Panc1 (cell line): ENCODE data around the gene ASCC2. TPM values are rescaled to one million over a fixed set of nuclear protein-coding genes. Genes with fewer than 3 reads are reported as not detected.

Experiments
- ATAC-seq: fragments of 200-7000 bp; cut with Tn5 transposase; 2 replicates; pipeline ENCODE4 v1.9.1; 2020; ENCODE audit warnings: mild to moderate bottlenecking, moderate library complexity
- BruUV-seq: library from RNA; stranded (reverse); fragments of 400-500 nt; replicated peaks from 2 replicates; lab custom pipeline; 2021; lab: Mats Ljungman, UMichigan
- CTCF ChIA-PET: fragments of 300-600 bp; sonication (Branson Sonifier 250); formaldehyde crosslinking; loops from one replicate; lab custom pipeline; 2022; ENCODE audit warnings: antibody characterized with exemption; lab: Charles Lee
- POLR2A ChIA-PET: fragments of 300-600 bp; sonication (Branson Sonifier 250); formaldehyde crosslinking; loops from one replicate; lab custom pipeline; 2022; ENCODE audit warnings: antibody characterized with exemption; lab: Charles Lee
- DNase-seq: peaks from one replicate; pipeline ENCODE4 v3.0.0-alpha.2; 2010; ENCODE audit warnings: low read depth, low spot score
- H3K27ac ChIP-seq: 2 replicates; pipeline ENCODE4 v1.5.1; 2011; ENCODE audit warnings: mild to moderate bottlenecking, low read length, inconsistent platforms
- H3K27me3 ChIP-seq: fragments of 200-500 bp; sonication (Bioruptor generic); 2 replicates; pipeline ENCODE4 v1.6.0; 2014; ENCODE audit warnings: low read length, inconsistent platforms; ENCODE audit not compliant: control insufficient read depth, insufficient read depth
- H3K36me3 ChIP-seq: fragments of 200-500 bp; sonication (Bioruptor generic); 2 replicates; pipeline ENCODE4 v1.5.1; 2014; ENCODE audit warnings: inconsistent platforms, mild to moderate bottlenecking, low read length, moderate library complexity; ENCODE audit not compliant: control insufficient read depth, insufficient read depth
- H3K4me1 ChIP-seq: 2 replicates; pipeline ENCODE4 v1.5.1; 2011; ENCODE audit warnings: inconsistent platforms, mild to moderate bottlenecking, low read length, moderate library complexity; ENCODE audit not compliant: control insufficient read depth, insufficient read depth
- H3K4me3 ChIP-seq, 2 experiments: 2 replicates each; pipeline ENCODE4 v1.5.1; 2011 to 2012; ENCODE audit warnings: low read depth in 2 of 2, low read length in 2 of 2, mild to moderate bottlenecking in 2 of 2, inconsistent platforms in 1 of 2, moderate library complexity in 1 of 2
- H3K9me3 ChIP-seq: fragments of 200-500 bp; sonication (Bioruptor generic); 2 replicates; pipeline ENCODE4 v1.5.1; 2014; ENCODE audit warnings: low read depth, mild to moderate bottlenecking, inconsistent platforms, low read length, moderate library complexity; ENCODE audit not compliant: control insufficient read depth, insufficient read depth
- POLR2AphosphoS5 ChIP-seq: IDR thresholded peaks from 2 replicates; pipeline ENCODE4 v1.6.1; 2012; ENCODE audit warnings: mild to moderate bottlenecking, low read depth, low read length, moderate library complexity
- SIN3A ChIP-seq: IDR thresholded peaks from 2 replicates; pipeline ENCODE4 v1.6.1; 2012; ENCODE audit warnings: low read depth, mild to moderate bottlenecking, low read length, moderate library complexity, borderline replicate concordance; ENCODE audit not compliant: insufficient read depth
- TCF7L2 ChIP-seq: IDR thresholded peaks from 2 replicates; pipeline ENCODE4 v1.6.1; 2011; ENCODE audit warnings: mild to moderate bottlenecking, low read depth, low read length, inconsistent platforms
- in situ Hi-C: cut with HindIII; loops from 2 replicates; pipeline ENCODE4 v1.10.0; 2016; ENCODE audit warnings: low sequenced_read_pairs, low pct_unique_long_range_greater_than_20kb
- intact Hi-C: fragments of 100-400 bp; cut with micrococcal nuclease; formaldehyde crosslinking; loops from one replicate; pipeline ENCODE4 v1.10.0; 2022; ENCODE audit not compliant: unreplicated experiment
- total RNA-seq: library from RNA; stranded (reverse); gene quantifications from one replicate; pipeline ENCODE4 v1.2.1, GENCODE V29; 2021; ENCODE audit not compliant: unreplicated experiment
- TF ChIP-seq, protein P1 (sequence below): fragments of 450-650 bp; IDR thresholded peaks from 2 replicates; pipeline ENCODE4 v1.5.1; 2017; ENCODE audit warnings: mild to moderate bottlenecking
- TF ChIP-seq, protein P2 (sequence below), 2 experiments: IDR thresholded peaks; 2 replicates each; pipeline ENCODE4 v1.6.1; 2011 to 2012; ENCODE audit warnings: low read depth in 2 of 2, control low read depth in 1 of 2, low read length in 1 of 2, mild to moderate bottlenecking in 1 of 2, moderate library complexity in 1 of 2; ENCODE audit not compliant: insufficient read depth in 1 of 2

ASCC2 gene
- total RNA-seq, 1 experiment from 2014 or later = 52.0 TPM

DNA sequence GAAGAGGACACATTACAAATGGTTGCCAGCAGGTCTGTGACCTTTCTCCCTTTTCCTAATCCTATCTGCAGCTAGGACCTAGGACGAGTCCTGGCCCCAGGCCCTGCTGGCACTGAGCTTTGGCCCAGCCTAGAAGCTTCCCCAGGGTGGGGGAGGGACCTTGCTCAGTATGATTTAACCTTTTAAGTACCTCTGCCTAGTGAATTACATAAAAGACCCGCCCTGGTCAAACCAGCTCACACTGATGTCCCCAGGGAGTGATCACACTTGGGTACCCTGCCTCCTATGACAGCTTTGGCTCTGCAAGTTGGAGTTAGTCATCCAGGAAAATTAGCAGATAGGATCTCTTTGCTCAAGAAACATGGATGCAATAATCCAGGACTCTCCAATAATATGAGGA lies 21.9 kb downstream of the ASCC2 start:
- H3K36me3 ChIP-seq = peaks cover 6% of the 10 kb centered on the region
- intact Hi-C loops (no loop called here), in situ Hi-C loops (no loop called here)
- no TSS peak for BruUV-seq
- ATAC-seq = no peak
- no peaks in the 10 kb centered on the region for H3K4me1 ChIP-seq
- ChIA-PET CTCF (no interaction called here), POLR2A (no interaction called here)
- H3K9me3 ChIP-seq = no peaks in the 10 kb centered on the region
- no peak for DNase-seq
- TF ChIP-seq POLR2AphosphoS5 (no peak), SIN3A (no peak), TCF7L2 (no peak)
- TF ChIP-seq, protein P1, sequence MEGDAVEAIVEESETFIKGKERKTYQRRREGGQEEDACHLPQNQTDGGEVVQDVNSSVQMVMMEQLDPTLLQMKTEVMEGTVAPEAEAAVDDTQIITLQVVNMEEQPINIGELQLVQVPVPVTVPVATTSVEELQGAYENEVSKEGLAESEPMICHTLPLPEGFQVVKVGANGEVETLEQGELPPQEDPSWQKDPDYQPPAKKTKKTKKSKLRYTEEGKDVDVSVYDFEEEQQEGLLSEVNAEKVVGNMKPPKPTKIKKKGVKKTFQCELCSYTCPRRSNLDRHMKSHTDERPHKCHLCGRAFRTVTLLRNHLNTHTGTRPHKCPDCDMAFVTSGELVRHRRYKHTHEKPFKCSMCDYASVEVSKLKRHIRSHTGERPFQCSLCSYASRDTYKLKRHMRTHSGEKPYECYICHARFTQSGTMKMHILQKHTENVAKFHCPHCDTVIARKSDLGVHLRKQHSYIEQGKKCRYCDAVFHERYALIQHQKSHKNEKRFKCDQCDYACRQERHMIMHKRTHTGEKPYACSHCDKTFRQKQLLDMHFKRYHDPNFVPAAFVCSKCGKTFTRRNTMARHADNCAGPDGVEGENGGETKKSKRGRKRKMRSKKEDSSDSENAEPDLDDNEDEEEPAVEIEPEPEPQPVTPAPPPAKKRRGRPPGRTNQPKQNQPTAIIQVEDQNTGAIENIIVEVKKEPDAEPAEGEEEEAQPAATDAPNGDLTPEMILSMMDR = no peak
- TF ChIP-seq, protein P2, sequence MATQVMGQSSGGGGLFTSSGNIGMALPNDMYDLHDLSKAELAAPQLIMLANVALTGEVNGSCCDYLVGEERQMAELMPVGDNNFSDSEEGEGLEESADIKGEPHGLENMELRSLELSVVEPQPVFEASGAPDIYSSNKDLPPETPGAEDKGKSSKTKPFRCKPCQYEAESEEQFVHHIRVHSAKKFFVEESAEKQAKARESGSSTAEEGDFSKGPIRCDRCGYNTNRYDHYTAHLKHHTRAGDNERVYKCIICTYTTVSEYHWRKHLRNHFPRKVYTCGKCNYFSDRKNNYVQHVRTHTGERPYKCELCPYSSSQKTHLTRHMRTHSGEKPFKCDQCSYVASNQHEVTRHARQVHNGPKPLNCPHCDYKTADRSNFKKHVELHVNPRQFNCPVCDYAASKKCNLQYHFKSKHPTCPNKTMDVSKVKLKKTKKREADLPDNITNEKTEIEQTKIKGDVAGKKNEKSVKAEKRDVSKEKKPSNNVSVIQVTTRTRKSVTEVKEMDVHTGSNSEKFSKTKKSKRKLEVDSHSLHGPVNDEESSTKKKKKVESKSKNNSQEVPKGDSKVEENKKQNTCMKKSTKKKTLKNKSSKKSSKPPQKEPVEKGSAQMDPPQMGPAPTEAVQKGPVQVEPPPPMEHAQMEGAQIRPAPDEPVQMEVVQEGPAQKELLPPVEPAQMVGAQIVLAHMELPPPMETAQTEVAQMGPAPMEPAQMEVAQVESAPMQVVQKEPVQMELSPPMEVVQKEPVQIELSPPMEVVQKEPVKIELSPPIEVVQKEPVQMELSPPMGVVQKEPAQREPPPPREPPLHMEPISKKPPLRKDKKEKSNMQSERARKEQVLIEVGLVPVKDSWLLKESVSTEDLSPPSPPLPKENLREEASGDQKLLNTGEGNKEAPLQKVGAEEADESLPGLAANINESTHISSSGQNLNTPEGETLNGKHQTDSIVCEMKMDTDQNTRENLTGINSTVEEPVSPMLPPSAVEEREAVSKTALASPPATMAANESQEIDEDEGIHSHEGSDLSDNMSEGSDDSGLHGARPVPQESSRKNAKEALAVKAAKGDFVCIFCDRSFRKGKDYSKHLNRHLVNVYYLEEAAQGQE (IDR thresholded peaks at IDR 0.05; ENCODE audit: insufficient read depth in 1 of 2, low read depth in 2 of 2, low read length in 1 of 2) = no peak
- no peak overlapping the region for H3K4me3 ChIP-seq
- H3K27me3 ChIP-seq = no peaks in the 10 kb centered on the region
- H3K27ac ChIP-seq = no peak overlapping the region

DNA sequence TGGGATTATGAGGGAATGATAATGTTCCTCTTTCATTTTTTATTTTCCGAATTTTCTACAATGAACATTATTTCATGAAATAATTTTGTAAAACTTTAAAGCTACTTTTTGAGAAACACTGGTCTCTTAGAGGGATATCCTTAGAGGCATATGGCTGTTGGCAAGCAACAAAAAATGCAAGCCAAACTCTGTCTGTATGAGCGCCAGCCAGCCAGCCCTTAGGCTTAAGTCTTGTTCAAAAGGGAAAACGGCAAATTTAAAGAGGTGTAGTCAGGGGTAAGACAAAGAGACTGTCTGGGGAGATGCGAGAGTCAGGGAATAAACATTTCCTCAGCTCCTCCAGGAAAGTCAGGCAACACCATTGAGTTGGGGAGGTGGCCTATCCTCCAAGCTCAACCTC lies 22.5 kb downstream of the ASCC2 start:
- Histone ChIP-seq H3K27ac (no peak overlapping the region), H3K27me3 (no peaks in the 10 kb centered on the region), H3K4me1 (no peaks in the 10 kb centered on the region), H3K9me3 (no peaks in the 10 kb centered on the region), H3K36me3 (peaks cover 6% of the 10 kb centered on the region), H3K4me3 (no peak overlapping the region)
- no peak for DNase-seq
- no TSS peak for BruUV-seq
- intact Hi-C loops = no loop called here
- in situ Hi-C loops = no loop called here
- no peak for ATAC-seq
- POLR2A ChIA-PET = no interaction called here
- CTCF ChIA-PET = no interaction called here
- TF ChIP-seq, protein P1 = no peak
- TF ChIP-seq SIN3A (no peak), POLR2AphosphoS5 (no peak), TCF7L2 (no peak)
- TF ChIP-seq, protein P2 (IDR thresholded peaks at IDR 0.05; ENCODE audit: insufficient read depth in 1 of 2, low read depth in 2 of 2, low read length in 1 of 2) = no peak
